Activated CD8-positive, alpha-beta memory T cell treated with anti-CD3 and anti-CD28 coated beads for 24 hours (primary cell): ENCODE data around the gene RFX6.
"Not testable (repeated sequence)": the region's sequence is repeated elsewhere in the genome, so short reads cannot be mapped to it uniquely, and the experiment has no call there.

ENCODE experiments used
- DNase-seq: peaks from one replicate; pipeline ENCODE4 v3.0.0-alpha.2; 2020

Gene RFX6, protein sequence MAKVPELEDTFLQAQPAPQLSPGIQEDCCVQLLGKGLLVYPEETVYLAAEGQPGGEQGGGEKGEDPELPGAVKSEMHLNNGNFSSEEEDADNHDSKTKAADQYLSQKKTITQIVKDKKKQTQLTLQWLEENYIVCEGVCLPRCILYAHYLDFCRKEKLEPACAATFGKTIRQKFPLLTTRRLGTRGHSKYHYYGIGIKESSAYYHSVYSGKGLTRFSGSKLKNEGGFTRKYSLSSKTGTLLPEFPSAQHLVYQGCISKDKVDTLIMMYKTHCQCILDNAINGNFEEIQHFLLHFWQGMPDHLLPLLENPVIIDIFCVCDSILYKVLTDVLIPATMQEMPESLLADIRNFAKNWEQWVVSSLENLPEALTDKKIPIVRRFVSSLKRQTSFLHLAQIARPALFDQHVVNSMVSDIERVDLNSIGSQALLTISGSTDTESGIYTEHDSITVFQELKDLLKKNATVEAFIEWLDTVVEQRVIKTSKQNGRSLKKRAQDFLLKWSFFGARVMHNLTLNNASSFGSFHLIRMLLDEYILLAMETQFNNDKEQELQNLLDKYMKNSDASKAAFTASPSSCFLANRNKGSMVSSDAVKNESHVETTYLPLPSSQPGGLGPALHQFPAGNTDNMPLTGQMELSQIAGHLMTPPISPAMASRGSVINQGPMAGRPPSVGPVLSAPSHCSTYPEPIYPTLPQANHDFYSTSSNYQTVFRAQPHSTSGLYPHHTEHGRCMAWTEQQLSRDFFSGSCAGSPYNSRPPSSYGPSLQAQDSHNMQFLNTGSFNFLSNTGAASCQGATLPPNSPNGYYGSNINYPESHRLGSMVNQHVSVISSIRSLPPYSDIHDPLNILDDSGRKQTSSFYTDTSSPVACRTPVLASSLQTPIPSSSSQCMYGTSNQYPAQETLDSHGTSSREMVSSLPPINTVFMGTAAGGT

DNA sequence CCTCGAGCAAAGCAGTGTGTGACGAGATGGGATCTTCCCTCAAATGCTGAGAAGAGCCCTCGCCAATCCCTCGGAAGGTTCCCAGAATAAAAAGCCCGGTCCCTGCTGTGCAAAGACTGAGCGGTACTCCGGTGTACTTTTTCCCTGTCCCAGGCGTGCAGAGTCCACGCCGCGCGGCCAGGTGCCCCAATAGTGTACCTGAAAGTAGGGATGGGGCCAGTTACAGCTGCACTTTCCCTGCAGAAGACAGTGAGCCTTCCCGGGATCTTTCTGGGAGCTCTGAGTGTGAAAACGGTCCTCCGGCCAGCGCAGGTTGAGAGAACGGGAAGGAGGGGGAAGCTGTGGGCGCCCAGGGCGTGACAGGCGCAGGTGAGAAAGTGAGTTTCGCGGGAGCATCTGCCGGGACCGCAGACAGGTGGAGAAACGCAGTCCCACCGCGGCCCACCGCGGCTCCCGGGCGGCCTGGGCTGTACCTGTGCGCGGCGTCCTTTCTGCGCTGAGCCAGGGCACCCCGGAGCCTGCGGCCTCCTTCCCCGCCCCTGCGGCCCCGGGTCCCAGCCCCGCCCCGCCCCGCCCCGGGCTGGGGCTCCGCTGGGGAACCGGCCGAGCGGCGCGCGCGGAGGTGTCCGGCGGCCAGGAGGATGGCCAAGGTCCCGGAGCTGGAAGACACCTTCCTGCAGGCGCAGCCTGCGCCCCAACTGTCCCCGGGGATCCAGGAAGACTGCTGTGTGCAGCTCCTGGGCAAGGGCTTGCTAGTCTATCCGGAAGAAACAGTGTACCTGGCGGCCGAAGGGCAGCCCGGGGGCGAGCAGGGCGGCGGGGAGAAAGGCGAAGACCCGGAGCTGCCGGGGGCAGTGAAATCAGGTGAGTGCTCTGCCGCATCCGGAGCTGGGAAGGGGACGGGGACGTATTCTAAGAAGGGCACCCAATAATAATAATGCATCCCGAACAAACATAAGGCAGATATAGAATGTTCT is at the start of gene RFX6:
RFX6 (plus strand) TSS at position 608 of the 977 bp plus-strand sequence; CDS start at position 642, 34 bp downstream.
- no peak for DNase-seq

DNA sequence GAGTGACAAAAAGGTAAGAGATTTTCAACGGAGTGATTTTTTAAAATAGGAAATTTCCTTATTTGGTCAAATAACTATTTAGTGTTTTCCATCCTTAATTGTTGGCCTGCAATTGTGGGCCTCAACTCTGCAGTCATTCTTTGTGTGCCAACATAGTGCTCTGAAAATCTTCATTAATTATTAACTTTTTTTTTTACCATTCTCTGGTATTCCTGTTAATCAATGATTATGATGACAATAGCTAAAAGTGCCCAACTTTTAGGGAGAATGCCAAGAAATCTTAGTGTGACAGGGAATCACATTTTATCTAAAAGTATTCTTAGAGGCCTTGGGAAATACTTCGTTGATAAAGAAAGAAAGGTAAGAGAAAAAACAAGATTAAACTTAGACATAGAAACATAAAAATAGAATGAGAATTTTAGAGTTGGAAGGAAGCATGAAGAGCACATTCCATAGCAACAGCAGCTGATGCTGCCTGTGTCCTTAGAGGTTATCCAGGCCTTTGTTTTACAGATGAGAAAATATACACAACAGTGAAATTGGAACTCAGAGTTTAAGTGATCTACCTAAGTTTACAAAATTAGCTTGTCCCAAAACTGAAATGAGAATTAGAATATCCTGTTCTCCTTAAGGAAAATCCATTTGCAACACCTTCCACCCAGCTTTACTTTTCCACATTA is 49.3 kb upstream of the RFX6 start:
- no peak for DNase-seq

DNA sequence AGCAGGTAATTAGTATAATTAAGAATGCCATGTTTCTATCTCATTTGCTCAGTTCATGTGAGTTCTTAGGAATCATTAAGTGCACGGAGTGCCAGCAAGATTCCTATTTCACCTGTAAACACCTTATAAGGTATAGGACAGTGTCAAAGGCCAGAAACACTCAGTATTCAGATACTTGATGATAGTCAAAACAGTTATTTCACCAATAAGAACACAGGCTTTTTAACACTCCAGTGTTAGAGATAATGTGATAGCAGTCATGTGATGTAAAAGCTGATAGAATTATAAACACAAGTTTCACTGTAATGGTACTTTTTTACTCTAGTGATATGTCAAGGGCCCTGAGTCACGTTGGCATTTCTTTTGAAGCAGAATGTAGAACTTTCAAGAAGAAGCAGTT is 48.1 kb upstream of the RFX6 start, which contains the start of gene GPRC6A:
GPRC6A (minus strand) TSS at position 101 of the 400 bp plus-strand sequence; CDS start at position 31, 70 bp downstream.
- DNase-seq, result no peak

DNA sequence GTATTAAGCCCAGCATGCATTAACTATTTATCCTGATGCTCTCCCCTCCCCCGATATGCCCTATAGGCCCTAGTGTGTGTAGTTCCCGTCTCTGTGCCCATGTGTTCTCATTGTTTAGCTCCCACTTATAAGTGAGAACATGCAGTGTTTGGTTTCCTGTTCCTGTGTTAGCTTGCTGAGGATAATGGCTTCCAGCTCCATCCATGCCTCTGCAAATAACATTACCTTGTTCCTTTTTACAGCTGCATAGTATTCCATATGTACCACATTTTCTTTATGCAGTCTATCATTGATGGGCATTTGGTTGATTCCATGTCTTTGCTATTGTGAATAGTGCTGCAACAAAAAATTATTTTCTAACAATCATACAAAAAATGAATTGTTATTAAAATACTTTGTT is 42.5 kb upstream of the RFX6 start:
- DNase-seq, result not testable (repeated sequence)

DNA sequence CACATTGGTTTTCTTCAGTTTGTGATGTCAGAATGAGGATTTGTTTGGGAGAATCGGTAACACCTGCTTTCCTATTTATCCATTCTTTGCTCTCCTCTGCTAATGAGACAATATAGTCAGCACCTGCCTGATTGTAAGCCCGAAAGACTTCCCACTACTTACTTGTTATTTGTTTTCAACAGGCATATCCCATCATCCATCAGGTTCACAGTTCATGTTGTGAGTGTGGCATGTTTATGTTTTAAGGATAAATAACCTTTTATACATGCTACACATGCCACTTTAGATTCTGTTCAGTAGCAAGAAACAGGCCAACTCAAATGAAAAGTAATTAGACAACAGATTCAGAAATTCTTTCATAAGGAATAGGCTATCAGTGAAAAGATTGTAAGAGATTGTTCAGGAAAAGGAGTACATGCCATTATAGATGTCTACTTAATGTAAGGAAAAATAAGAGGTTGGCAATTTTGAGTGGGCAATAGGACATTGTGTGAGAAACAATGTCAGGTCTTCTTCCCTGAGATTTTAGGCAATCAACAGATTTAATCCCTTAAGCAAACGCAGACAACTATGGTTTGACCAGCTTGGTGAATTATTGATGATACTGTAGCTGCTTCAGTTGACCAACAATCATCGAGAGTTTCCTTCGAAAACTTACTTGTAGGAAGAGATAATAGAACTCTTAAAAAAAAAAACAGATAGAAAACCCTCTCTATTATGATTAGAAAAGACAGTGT is 40.3 kb upstream of the RFX6 start:
- no peak for DNase-seq

DNA sequence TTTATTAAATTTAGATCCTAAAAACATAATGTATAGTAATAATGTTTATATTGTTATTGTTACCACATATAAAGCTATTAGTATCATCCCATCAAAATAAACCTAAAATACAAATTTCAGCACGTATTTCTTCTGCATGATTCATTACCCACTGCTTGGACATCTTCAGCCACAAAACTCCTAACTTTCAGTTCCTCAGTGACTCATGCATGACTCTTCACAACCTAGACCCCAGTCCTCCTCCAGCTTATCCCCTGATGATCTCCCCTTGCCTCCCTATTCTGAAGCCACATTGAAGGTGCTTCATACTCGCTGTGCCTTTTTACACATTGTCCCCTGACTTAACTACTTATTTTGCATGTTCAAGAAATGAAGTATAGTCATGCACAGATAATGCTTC is 37.0 kb upstream of the RFX6 start:
- DNase-seq, result no peak

DNA sequence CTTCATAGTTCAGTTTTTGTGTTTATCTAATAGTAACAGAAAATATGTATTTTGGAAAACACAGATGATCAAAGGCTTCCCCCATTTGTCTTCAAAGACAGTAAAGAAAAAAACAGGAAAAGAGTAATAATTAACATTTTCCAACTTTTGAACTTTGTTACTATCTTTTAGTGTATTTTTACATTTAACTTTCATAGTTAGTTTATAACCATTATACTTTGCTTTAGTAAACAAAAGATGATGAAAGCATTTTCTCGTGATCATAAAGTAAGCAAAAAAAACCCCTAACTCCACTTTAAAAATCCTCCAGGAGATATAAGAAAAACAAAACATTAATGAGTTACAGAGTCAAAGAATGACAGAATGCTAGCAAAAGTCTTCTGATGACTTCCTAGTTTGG is 34.6 kb upstream of the RFX6 start:
- DNase-seq, result no peak

DNA sequence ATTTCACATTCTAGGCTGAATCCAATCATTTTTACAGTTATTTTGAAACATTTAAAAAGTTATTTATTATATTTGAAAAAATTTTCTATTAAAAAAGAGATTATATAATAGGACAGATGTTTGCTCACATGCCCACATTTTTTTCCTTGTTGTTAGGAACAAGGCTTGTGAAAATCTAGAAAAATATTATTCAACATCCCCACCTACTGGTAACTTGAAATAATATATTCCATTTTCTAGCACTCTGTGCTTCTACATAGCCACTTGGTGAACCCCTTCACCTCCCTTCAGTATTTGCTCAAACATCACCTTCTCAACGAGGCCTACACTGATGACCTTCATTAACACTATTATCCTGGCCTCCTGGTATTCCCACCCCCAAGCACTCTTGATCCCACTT is 29.8 kb upstream of the RFX6 start:
- no peak for DNase-seq

DNA sequence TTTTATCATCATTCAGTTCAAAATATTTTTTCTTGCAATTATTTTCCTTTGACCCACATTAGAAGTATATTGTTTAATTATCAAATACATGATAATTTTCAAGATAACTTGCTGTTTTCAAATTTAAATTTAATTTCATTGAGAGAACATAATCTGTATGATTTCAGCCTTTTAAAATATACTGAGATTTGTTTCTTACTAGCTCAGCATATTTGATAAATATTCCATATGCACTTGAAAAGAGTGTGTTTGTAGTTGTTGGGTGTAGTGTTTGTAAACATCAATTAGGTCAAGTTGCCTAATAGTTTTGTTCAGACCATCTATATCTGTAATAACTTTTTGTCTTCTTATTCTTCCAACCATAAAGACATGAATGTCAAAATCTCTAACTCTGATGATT is 19.0 kb upstream of the RFX6 start:
- DNase-seq, result no peak

DNA sequence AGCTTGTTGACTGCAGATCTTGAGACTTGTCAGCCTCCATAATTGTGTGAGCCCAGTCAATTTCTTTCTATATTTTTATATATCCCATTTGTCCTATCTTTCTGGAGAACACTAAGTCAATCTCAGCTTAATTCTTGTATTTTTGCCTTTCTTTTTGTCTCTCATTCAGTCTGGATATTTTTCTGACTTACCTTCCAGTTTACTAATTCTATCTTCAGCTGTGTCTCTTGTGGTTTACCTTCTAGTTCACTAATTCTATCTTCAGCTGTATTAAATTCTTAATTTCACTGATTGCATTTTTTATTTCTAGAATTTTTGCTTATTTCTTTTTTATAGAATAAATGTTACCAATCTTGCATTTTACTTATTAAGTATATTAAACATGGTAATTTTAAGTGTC is 17.8 kb upstream of the RFX6 start:
- no peak for DNase-seq

DNA sequence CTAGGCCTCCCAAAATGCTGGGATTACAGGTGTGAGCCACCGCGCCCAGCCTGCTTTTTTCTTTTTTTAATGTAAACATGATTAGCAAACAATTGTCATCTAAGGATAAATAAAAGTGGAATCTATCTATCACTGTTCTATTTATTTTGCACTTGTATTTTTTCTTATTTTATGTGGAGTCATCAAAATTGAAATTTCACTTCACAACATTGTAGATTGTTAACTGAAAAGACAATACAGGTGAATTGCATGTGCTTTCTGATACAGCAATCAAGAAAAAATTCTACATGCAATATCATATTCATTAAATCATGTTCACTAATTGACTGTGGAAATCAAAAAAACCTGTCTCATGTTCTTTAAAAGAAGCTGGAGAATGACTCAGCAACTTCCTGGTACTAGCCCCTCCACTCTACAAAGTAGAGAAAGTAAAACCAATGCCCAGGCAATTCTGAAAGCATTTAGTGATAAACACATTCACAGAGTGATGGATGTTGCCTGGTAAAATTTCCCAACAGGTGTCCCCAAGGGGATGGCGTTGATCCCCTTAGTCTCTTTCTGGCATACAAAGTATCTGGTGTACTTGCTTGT is 10.7 kb upstream of the RFX6 start:
- no peak for DNase-seq

DNA sequence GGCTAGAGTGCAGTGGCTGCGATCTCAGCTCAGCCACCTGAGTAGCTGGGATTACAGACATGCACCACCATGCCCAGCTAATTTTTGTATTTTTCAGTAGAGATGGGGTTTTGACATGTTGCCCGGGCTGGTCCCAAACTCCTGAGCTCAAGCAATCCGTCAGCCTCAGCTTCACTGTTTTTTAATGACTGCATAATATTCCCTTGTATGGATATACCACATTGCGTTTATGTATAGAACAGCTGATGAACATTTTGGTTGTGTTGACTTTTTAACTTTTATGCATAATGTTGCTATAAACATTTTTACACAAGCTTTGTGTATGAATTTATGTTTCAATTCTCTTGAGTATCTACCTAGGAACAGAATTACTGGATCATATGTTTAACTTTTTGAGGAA is 4.3 kb upstream of the RFX6 start:
- DNase-seq, result no peak

DNA sequence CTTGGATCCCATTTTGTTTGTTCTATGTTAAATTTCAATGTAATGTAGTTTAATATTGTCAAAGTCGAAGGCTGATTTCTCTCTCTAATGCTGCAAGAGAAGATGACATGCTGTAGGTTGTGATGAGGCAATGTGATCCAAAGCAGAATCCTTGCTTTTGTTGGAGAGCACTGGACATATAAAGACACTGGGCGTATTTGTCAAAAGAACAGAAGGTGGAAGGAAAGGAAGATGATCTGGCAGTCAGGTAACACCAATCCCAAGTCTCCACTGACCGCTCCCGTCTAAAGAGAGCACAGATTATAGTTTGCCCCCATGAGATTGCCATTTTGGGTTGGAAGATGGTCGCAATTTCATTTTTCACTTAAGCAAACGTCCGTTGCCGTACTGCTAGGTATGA is 935 bp upstream of the RFX6 start:
- no peak for DNase-seq

DNA sequence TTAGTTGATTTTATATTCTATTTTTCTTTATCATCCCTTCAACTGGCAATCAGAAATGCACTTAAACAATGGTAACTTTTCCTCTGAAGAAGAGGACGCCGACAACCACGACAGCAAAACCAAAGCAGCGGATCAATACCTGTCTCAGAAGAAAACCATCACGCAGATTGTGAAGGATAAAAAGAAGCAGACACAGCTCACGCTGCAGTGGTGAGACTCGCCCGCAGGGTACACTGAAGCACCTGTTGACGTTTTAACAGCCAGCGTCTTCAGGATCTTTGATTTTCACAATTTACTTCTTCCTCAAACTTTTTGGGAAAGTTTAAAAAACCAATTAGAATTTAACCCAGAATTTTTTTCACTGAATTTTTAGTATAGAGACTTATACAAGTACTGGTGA is 701 bp downstream of the RFX6 start:
- DNase-seq, result no peak

DNA sequence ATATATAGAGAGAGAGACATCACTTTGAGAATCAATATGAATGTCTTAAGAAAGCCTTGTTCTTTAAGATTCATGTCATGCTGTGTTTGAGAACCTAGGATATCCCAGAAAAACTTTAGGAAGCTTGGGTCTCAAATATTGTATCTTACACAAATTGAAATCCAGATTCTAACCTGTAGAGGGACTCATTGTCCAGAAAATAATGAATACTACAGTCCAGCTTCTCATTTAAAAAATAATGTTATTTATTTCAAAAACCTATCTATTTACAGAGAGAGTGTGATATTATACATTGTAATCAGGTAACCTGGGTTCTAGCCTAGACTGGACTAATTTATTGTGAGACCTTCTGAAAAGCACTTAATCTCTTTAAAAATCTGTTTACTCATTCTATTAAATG is 4.2 kb downstream of the RFX6 start:
- no peak for DNase-seq

DNA sequence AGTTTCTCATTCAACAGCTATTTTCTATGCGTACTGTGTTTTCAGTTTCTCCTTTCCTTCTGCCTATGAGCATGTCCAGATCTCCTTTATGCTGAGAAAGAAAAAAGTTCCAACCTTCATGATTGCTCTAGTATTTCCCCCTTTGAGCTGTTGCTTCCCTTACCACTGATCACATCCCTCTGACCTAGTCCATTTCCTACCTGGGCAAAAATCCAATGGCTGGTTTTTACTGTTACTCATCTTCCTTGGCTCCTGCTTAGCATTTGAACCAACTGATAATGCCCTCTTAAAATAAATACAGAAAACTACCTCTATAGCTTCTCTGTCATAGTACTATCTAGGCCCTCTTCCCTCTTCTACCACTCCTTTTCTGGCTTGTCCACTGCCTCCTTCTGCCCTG is 6.0 kb downstream of the RFX6 start:
- no peak for DNase-seq

DNA sequence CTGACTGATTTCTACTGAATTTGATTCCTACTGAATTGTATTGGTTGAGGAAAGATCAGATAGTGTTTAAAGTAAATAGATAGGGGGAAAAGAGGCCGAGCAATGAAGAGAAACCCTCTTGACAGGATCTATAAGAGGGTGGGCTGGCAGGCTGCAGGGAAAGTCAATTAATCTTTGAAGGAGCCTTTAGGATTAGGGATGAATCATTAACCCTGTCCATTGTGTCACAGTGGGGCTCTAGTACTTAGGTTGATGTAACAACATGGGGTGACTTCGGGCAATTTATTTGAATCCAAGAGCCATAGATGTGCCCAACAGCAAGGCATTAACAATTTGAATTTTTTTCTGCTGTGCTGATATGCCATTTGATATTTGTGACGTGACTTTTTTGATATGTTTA is 7.5 kb downstream of the RFX6 start:
- no peak for DNase-seq

DNA sequence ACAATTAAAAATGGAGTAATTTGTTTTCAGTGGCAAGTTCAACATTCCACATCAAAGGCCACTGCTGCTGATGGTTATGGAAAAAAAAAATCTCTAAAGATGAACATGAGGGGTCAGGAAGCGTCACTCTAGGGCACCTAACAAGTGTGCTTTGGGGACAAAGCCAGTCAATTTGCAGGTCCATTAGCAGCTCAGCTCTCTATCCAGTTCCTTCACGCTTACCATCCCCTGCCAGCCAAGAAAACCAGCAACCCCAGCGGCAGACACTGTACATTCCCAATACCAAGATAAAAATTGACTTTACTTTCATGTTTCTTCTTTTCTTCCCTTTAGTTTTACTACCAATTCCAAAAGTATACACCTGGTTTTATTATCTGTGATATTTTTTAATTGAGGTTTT is 10.1 kb downstream of the RFX6 start:
- no peak for DNase-seq

DNA sequence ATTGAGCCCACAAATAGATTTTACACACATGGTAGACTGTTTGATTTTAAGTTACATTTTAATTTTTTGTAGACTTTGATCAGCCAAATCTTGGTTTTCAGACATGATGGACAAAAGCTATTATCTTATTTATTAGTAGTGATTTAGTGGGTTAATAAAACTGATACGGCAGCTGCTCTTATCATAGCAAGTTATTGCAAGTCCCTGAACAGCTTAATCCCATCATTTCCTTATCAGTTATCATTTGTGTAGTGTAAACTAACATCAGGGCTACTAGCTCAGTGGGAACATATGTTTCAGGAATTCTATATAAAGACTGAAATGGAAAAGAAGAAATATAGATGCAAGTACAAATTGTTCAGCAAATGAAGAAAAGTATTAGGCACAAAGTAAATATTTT is 10.9 kb downstream of the RFX6 start:
- no peak for DNase-seq

DNA sequence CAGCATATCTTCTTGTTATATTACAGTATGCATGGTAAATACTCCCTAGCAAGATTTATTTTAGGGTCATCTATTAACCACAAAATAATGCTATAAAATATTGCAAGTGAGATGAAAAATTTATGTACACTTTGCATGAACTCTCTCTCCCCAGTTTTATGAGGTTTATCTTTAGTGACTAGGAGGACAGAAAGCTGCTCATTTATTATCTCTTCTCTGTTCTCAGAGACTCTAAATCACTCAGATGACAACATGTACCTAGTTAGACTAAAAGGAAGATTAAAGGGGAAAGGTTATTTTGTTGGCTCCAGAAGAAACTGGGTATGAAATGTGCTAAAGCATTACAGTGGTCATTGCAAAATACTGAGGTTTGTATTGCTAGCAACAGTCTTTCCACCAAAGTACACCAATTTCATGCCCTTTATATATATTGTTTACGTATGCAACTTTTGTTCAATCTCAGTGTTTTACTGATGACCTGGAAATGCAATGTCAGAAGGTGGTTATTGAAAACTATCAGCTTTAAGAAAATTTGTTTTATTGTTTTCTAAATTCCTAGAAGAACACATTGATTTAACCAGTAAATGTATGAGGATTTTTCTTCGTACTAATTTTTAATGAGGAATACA is 11.8 kb downstream of the RFX6 start:
- DNase-seq, result no peak

DNA sequence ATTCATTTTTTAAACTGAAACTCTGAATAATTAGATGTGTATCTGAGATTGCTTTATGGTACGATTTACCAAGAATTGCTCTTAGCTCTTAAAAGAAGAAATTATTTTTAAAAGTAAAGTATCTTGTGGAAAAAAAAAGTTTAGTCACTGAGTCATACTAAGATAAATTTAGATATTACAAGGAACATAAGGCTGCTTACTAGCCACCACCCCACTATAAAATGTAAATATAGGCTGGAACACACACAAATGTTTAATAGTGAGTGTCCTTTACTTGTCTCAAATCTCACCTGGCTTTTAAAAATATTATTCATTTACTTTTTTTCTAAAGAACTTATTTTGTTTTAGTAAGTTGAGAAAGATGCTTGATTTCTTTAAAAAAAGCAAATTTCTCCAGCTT is 17.6 kb downstream of the RFX6 start:
- no peak for DNase-seq
